Measurements from ENCODE around the gene KDM2B. TPM values are rescaled to one million over a fixed set of nuclear protein-coding genes. Genes with fewer than 3 reads are reported as not detected.

The KDM2B gene
- total and polyA plus RNA-seq, 2 donors (not counting 1 experiment from before 2014, with no cell fraction given): 108 to 126 TPM

DNA sequence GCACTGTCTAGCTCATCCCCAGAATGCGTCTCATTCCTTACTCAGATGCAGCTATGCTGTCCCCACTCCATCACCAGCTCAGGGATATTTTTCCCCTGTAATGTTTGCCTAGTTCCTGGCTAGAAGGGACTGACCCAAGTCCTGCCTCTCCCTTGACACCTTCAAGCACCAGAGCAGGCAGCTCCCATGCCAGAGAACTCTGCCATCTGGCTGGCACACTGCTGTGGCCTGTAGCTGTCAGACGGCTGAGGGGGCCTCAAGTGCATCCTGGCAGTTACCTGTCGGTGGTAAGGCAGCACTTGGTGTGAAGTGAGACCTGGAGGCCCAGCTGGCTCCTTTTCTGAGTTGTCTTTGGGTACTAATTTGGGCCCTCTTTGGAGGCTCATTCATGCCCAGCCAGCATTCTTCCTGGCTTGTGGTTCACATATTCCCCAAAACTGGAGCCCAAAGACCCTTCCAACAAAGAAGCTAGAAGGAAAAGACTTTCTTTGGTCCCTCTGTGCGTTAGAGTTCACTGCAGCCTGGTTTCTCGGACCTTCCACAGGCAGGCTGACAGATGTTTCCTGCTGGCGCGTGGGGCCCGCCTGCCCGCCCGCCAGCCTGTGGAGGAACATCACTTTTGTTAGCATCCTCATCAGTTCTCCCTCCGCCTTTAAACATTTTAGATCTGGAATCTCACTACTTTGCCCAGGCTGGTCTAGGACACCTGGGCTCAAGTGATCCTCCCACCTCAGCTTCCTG lies 147.9 kb downstream of the KDM2B start:
- H2AFZ ChIP-seq (ENCODE audit: insufficient read depth, low read depth, low read length, poor library complexity, severe bottlenecking): no peak overlapping the region
- no peaks in the 10 kb centered on the region for H3K9me3 ChIP-seq (ENCODE audit: control extremely low read depth in 1 of 3, control insufficient read depth in 2 of 3, insufficient read depth in 1 of 3, low read length in 2 of 3)
- Mint-ChIP-seq H3K9me3 (ENCODE audit: insufficient read depth) (peaks cover 4% of the 10 kb centered on the region), H3K27me3 (no peaks in the 10 kb centered on the region), H3K4me1 (no peaks in the 10 kb centered on the region), H3K27ac (peak overlapping the region; percentile 60), H3K4me3 (no peak overlapping the region)
- no peak for ATAC-seq (ENCODE audit: low read depth)
- no peak overlapping the region for H3K4me3 ChIP-seq (ENCODE audit: control extremely low read depth in 1 of 5, extremely low read depth in 1 of 5, insufficient read depth in 1 of 5, low read depth in 2 of 5, low read length in 4 of 5)
- H3K36me3 ChIP-seq (replicated peaks in 1 of 2; ENCODE audit: control extremely low read depth in 1 of 2, control insufficient read depth in 1 of 2, extremely low read depth in 1 of 2, insufficient read depth in 2 of 2, low read length in 1 of 2): peaks cover 6 to 88% of the 10 kb centered on the region in 2 experiments
- TF ChIP-seq, protein P1, sequence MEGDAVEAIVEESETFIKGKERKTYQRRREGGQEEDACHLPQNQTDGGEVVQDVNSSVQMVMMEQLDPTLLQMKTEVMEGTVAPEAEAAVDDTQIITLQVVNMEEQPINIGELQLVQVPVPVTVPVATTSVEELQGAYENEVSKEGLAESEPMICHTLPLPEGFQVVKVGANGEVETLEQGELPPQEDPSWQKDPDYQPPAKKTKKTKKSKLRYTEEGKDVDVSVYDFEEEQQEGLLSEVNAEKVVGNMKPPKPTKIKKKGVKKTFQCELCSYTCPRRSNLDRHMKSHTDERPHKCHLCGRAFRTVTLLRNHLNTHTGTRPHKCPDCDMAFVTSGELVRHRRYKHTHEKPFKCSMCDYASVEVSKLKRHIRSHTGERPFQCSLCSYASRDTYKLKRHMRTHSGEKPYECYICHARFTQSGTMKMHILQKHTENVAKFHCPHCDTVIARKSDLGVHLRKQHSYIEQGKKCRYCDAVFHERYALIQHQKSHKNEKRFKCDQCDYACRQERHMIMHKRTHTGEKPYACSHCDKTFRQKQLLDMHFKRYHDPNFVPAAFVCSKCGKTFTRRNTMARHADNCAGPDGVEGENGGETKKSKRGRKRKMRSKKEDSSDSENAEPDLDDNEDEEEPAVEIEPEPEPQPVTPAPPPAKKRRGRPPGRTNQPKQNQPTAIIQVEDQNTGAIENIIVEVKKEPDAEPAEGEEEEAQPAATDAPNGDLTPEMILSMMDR (IDR thresholded peaks at IDR 0.05): no peak
- TF ChIP-seq EZH2 (IDR thresholded peaks at IDR 0.05; ENCODE audit: borderline replicate concordance, insufficient read depth, low read depth, low read length, poor library complexity, severe bottlenecking): no peak
- no peak overlapping the region for H3K9ac ChIP-seq (ENCODE audit: low read length)
- no peaks in the 10 kb centered on the region for H3K27me3 ChIP-seq (replicated peaks in 1 of 4; ENCODE audit: control extremely low read depth in 1 of 4, control insufficient read depth in 3 of 4, insufficient read depth in 4 of 4, low read length in 3 of 4)
- ChIA-PET POLR2A (no interaction called here), CTCF (interaction anchor here (1.0 to 2.5 kb wide), 3 partner anchors 10 to 121 kb away, joined by 3 to 8 read pairs (median 4); no protein-coding TSS in a partner anchor)
- H3K79me2 ChIP-seq (ENCODE audit: control insufficient read depth, insufficient read depth, low read length): peaks cover 32% of the 10 kb centered on the region
- intact Hi-C loops (cut with micrococcal nuclease): no loop called here
- 41% methylated on average over 8 of the region's 11 CpGs for WGBS (ENCODE audit: insufficient coverage)
- H3K4me1 ChIP-seq (ENCODE audit: control insufficient read depth in 2 of 2, insufficient read depth in 2 of 2, low read length in 2 of 2): no peaks in the 10 kb centered on the region
- peaks cover 41% of the 10 kb centered on the region for H4K20me1 ChIP-seq (ENCODE audit: control insufficient read depth, insufficient read depth, low read length, poor library complexity, severe bottlenecking)
- no peak overlapping the region for H3K4me2 ChIP-seq (replicated peaks; ENCODE audit: low read depth, low read length, poor library complexity, severe bottlenecking)
- DNase-seq: no peak
- H3K27ac ChIP-seq (ENCODE audit: low read length in 2 of 2): peak overlapping the region in 1 of 2 donors; percentile 37

DNA sequence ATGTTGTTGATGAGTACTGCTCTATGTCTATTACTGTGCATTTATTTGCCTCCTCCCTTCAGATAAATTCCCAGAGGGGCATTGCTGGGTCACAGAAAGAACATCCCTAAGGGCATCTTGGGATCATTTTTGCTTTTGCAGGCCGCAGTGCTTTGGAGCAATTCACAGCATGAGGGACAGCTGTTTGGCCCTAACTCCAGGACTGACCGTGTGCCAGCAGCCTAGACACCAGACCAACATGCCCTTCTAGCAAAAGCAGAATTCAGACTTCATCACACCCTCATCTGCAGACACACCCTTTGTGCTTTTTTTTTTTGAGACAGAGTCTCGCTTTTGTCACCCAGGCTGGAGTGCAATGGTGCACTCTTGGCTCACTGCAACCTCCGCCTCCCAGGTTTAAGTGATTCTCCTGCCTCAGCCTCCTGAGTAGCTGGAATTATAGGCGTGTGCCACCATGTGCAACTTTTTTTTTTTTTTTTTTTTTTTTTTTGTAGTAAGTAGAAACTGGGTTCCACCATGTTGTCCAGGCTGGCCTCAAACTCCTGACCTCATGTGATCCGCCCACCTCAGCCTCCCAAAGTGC lies 149.9 kb downstream of the KDM2B start:
- Histone ChIP-seq H3K9ac (ENCODE audit: low read length) (no peak overlapping the region), H2AFZ (ENCODE audit: insufficient read depth, low read depth, low read length, poor library complexity, severe bottlenecking) (no peak overlapping the region), H3K4me2 (replicated peaks; ENCODE audit: low read depth, low read length, poor library complexity, severe bottlenecking) (no peak overlapping the region), H3K27ac (ENCODE audit: low read length in 2 of 2) (no peak overlapping the region), H3K4me3 (ENCODE audit: control extremely low read depth in 1 of 5, extremely low read depth in 1 of 5, insufficient read depth in 1 of 5, low read depth in 2 of 5, low read length in 4 of 5) (no peak overlapping the region), H3K27me3 (replicated peaks in 1 of 4; ENCODE audit: control extremely low read depth in 1 of 4, control insufficient read depth in 3 of 4, insufficient read depth in 4 of 4, low read length in 3 of 4) (no peaks in the 10 kb centered on the region), H4K20me1 (ENCODE audit: control insufficient read depth, insufficient read depth, low read length, poor library complexity, severe bottlenecking) (peaks cover 36% of the 10 kb centered on the region), H3K4me1 (ENCODE audit: control insufficient read depth in 2 of 2, insufficient read depth in 2 of 2, low read length in 2 of 2) (peaks cover 3 to 9% of the 10 kb centered on the region in 2 donors), H3K79me2 (ENCODE audit: control insufficient read depth, insufficient read depth, low read length) (peaks cover 31% of the 10 kb centered on the region), H3K36me3 (replicated peaks in 1 of 2; ENCODE audit: control extremely low read depth in 1 of 2, control insufficient read depth in 1 of 2, extremely low read depth in 1 of 2, insufficient read depth in 2 of 2, low read length in 1 of 2) (peaks cover 1 to 87% of the 10 kb centered on the region in 2 experiments), H3K9me3 (ENCODE audit: control extremely low read depth in 1 of 3, control insufficient read depth in 2 of 3, insufficient read depth in 1 of 3, low read length in 2 of 3) (no peaks in the 10 kb centered on the region)
- H3K27me3 Mint-ChIP-seq: no peaks in the 10 kb centered on the region
- ChIA-PET POLR2A (no interaction called here), CTCF (no interaction called here)
- H3K9me3 Mint-ChIP-seq (ENCODE audit: insufficient read depth): no peaks in the 10 kb centered on the region
- no peak for TF ChIP-seq EZH2 (IDR thresholded peaks at IDR 0.05; ENCODE audit: borderline replicate concordance, insufficient read depth, low read depth, low read length, poor library complexity, severe bottlenecking)
- TF ChIP-seq, protein P1 (IDR thresholded peaks at IDR 0.05): no peak
- H3K4me1 Mint-ChIP-seq: peaks cover 7% of the 10 kb centered on the region
- intact Hi-C loops (cut with micrococcal nuclease): no loop called here
- 100% methylated on average over 5 of the region's 6 CpGs for WGBS (ENCODE audit: insufficient coverage)
- H3K27ac Mint-ChIP-seq: peak overlapping the region; percentile 59
- ATAC-seq (ENCODE audit: low read depth) (no peak), DNase-seq (no peak)
- no peak overlapping the region for H3K4me3 Mint-ChIP-seq
